CD8-positive, alpha-beta memory T cell (primary cell): Measurements from ENCODE around the gene PARP15. TPM values are rescaled to one million over a fixed set of nuclear protein-coding genes. Genes with fewer than 3 reads are reported as not detected.
A peak's percentile ranks its signal among the peaks of the same experiment; 100 is the strongest.

Source experiments
- CTCF ChIA-PET: fragments of 350-600 bp; sonication (Branson Sonifier 250); formaldehyde crosslinking; loops from one replicate; lab custom pipeline; 2021; ENCODE audit warnings: antibody characterized with exemption; lab: Charles Lee
- POLR2A ChIA-PET: fragments of 350-600 bp; sonication (Branson Sonifier 250); formaldehyde crosslinking; loops from one replicate; lab custom pipeline; 2021; ENCODE audit warnings: antibody characterized with exemption; lab: Charles Lee
- DNase-seq, 5 donors: peaks; one replicate each; pipeline versions ENCODE4 v3.0.0 to v3.0.0-alpha.2; 2020 to 2022; ENCODE audit warnings: mixed read lengths in 1 of 5
- H3K27ac ChIP-seq: one replicate; pipeline ENCODE4 v1.7.0; 2013; ENCODE audit warnings: low read depth, mild to moderate bottlenecking, low read length, moderate library complexity
- H3K27me3 ChIP-seq: 2 replicates; pipeline ENCODE4 v1.7.0; 2013; ENCODE audit warnings: low read length, mild to moderate bottlenecking; ENCODE audit not compliant: insufficient read depth, poor library complexity, severe bottlenecking
- H3K36me3 ChIP-seq: 2 replicates; pipeline ENCODE4 v1.7.0; 2013; ENCODE audit warnings: mild to moderate bottlenecking, low read length, moderate library complexity; ENCODE audit not compliant: insufficient read depth
- H3K4me1 ChIP-seq: 2 replicates; pipeline ENCODE4 v1.7.0; 2013; ENCODE audit warnings: mild to moderate bottlenecking, low read length, moderate library complexity; ENCODE audit not compliant: insufficient read depth
- H3K4me3 ChIP-seq: 2 replicates; pipeline ENCODE4 v1.7.0; 2013; ENCODE audit warnings: mild to moderate bottlenecking, low read length
- H3K9me3 ChIP-seq: 2 replicates; pipeline ENCODE4 v1.7.0; 2013; ENCODE audit warnings: mild to moderate bottlenecking, low read length
- H3K27ac Mint-ChIP-seq, 8 donors: one replicate each; pipeline ENCODE4 v1.8.0; 2020 to 2021; ENCODE audit warnings: mixed read lengths in 8 of 8, mild to moderate bottlenecking in 6 of 8, inconsistent platforms in 3 of 8, moderate library complexity in 3 of 8
- H3K27me3 Mint-ChIP-seq, 2 donors: one replicate each; pipeline ENCODE4 v1.8.0; 2020 to 2021; ENCODE audit warnings: mixed read lengths in 2 of 2, mild to moderate bottlenecking in 1 of 2, moderate library complexity in 1 of 2
- H3K36me3 Mint-ChIP-seq, 3 donors: one replicate each; pipeline ENCODE4 v1.8.0; 2020 to 2021; ENCODE audit warnings: mixed read lengths in 3 of 3, inconsistent platforms in 1 of 3, mild to moderate bottlenecking in 1 of 3
- H3K4me1 Mint-ChIP-seq, 3 donors: one replicate each; pipeline ENCODE4 v1.8.0; 2020 to 2021; ENCODE audit warnings: mixed read lengths in 3 of 3, inconsistent platforms in 1 of 3, mild to moderate bottlenecking in 1 of 3
- H3K4me3 Mint-ChIP-seq, 7 donors: one replicate each; pipeline ENCODE4 v1.8.0; 2020 to 2021; ENCODE audit warnings: mixed read lengths in 7 of 7, mild to moderate bottlenecking in 6 of 7, moderate library complexity in 4 of 7, inconsistent platforms in 2 of 7
- H3K9me3 Mint-ChIP-seq, 5 donors: one replicate each; pipeline ENCODE4 v1.8.0; 2020 to 2022; ENCODE audit warnings: mixed read lengths in 5 of 5, mild to moderate bottlenecking in 3 of 5, moderate library complexity in 2 of 5, inconsistent platforms in 1 of 5
- polyA plus RNA-seq: library from polyadenylated mRNA; unstranded; fragments of 300-500 nt; fragmentation: Illumina TruSeq; gene quantifications from one replicate; pipeline ENCODE4 v1.2.3, GENCODE V29; 2021
- total RNA-seq, 2 experiments: library from RNA; stranded (reverse); gene quantifications; one replicate each; pipeline ENCODE4 v1.2.3, GENCODE V29; 2021

PARP15 gene
- total and polyA plus RNA-seq, 3 experiments from 2014 or later, result 8.5 to 13.9 (median 12.7) TPM

GRCh38 chr3:122620399-122620798 is 42.9 kb downstream of the PARP15 start:
- no peaks in the 10 kb centered on the region for H3K9me3 Mint-ChIP-seq
- H3K27ac Mint-ChIP-seq, result peak overlapping the region in 2 of 8 donors; percentile 44 to 57
- H3K36me3 Mint-ChIP-seq, result peaks cover 9 to 89% (median 46%) of the 10 kb centered on the region in 3 donors
- CTCF ChIA-PET, result interaction anchor here (0.7 kb wide), 1 partner anchor 58 kb away, joined by 3 read pairs; no protein-coding TSS in a partner anchor
- Histone ChIP-seq H3K36me3 (peaks cover 30% of the 10 kb centered on the region), H3K4me3 (no peak overlapping the region), H3K9me3 (no peaks in the 10 kb centered on the region), H3K4me1 (no peaks in the 10 kb centered on the region), H3K27me3 (no peaks in the 10 kb centered on the region), H3K27ac (no peak overlapping the region)
- DNase-seq, result no peak
- H3K4me1 Mint-ChIP-seq, result no peaks in the 10 kb centered on the region
- POLR2A ChIA-PET, result no interaction called here
- no peaks in the 10 kb centered on the region for H3K27me3 Mint-ChIP-seq
- no peak overlapping the region for H3K4me3 Mint-ChIP-seq

GRCh38 chr3:122621112-122621511 is 43.7 kb downstream of the PARP15 start:
- Histone ChIP-seq H3K27ac (no peak overlapping the region), H3K27me3 (no peaks in the 10 kb centered on the region), H3K36me3 (peaks cover 30% of the 10 kb centered on the region), H3K4me1 (no peaks in the 10 kb centered on the region), H3K9me3 (no peaks in the 10 kb centered on the region), H3K4me3 (no peak overlapping the region)
- H3K27ac Mint-ChIP-seq, result peak overlapping the region in 2 of 8 donors; percentile 58 to 68
- no peaks in the 10 kb centered on the region for H3K9me3 Mint-ChIP-seq
- no peak for DNase-seq
- peaks cover 9 to 88% (median 47%) of the 10 kb centered on the region in 3 donors for H3K36me3 Mint-ChIP-seq
- CTCF ChIA-PET, result no interaction called here
- POLR2A ChIA-PET, result no interaction called here
- H3K4me1 Mint-ChIP-seq, result no peaks in the 10 kb centered on the region
- no peaks in the 10 kb centered on the region for H3K27me3 Mint-ChIP-seq
- H3K4me3 Mint-ChIP-seq, result no peak overlapping the region

- no peaks in the 10 kb centered on the region for H3K27me3 ChIP-seq
- H3K4me3 ChIP-seq, result no peak overlapping the region
- no peak for DNase-seq
- H3K4me1 Mint-ChIP-seq, result no peaks in the 10 kb centered on the region
- H3K27ac ChIP-seq, result no peak overlapping the region
- CTCF ChIA-PET, result no interaction called here
- H3K4me1 ChIP-seq, result no peaks in the 10 kb centered on the region
- no peaks in the 10 kb centered on the region for H3K9me3 Mint-ChIP-seq
- H3K4me3 Mint-ChIP-seq, result peak overlapping the region in 1 of 7 donors; percentile 24
- peaks cover 17 to 93% (median 50%) of the 10 kb centered on the region in 3 donors for H3K36me3 Mint-ChIP-seq
- H3K27ac Mint-ChIP-seq, result peak overlapping the region in 2 of 8 donors; percentile 36 to 85
- H3K9me3 ChIP-seq, result no peaks in the 10 kb centered on the region
- POLR2A ChIA-PET, result no interaction called here
- H3K36me3 ChIP-seq, result peaks cover 32% of the 10 kb centered on the region
- no peaks in the 10 kb centered on the region for H3K27me3 Mint-ChIP-seq
Observed at GRCh38 chr3:122623031-122623829, 45.8 kb downstream of the PARP15 start.

- H3K9me3 ChIP-seq, result no peaks in the 10 kb centered on the region
- no peak overlapping the region for H3K4me3 ChIP-seq
- no peaks in the 10 kb centered on the region for H3K27me3 Mint-ChIP-seq
- no peaks in the 10 kb centered on the region for H3K27me3 ChIP-seq
- peak overlapping the region in 4 of 8 donors; percentile 30 to 64 (median 41) for H3K27ac Mint-ChIP-seq
- H3K9me3 Mint-ChIP-seq, result no peaks in the 10 kb centered on the region
- ChIA-PET POLR2A (no interaction called here), CTCF (no interaction called here)
- peaks cover 0 to 2% (median 0%) of the 10 kb centered on the region in 3 donors for H3K4me1 Mint-ChIP-seq
- peaks cover 25% of the 10 kb centered on the region for H3K36me3 ChIP-seq
- peaks cover 14 to 84% (median 45%) of the 10 kb centered on the region in 3 donors for H3K36me3 Mint-ChIP-seq
- no peak for DNase-seq
- H3K4me1 ChIP-seq, result no peaks in the 10 kb centered on the region
- no peak overlapping the region for H3K27ac ChIP-seq
- H3K4me3 Mint-ChIP-seq, result no peak overlapping the region
Observed at GRCh38 chr3:122626515-122627180, 49.2 kb downstream of the PARP15 start.

GRCh38 chr3:122627301-122627700 is 49.9 kb downstream of the PARP15 start:
- H3K27me3 ChIP-seq, result no peaks in the 10 kb centered on the region
- H3K36me3 ChIP-seq, result peaks cover 21% of the 10 kb centered on the region
- no peaks in the 10 kb centered on the region for H3K9me3 ChIP-seq
- no peaks in the 10 kb centered on the region for H3K27me3 Mint-ChIP-seq
- no peaks in the 10 kb centered on the region for H3K4me1 ChIP-seq
- DNase-seq, result no peak
- H3K4me1 Mint-ChIP-seq, result peaks cover 0 to 2% (median 0%) of the 10 kb centered on the region in 3 donors
- POLR2A ChIA-PET, result no interaction called here
- no peaks in the 10 kb centered on the region for H3K9me3 Mint-ChIP-seq
- H3K4me3 ChIP-seq, result no peak overlapping the region
- CTCF ChIA-PET, result no interaction called here
- no peak overlapping the region for H3K4me3 Mint-ChIP-seq
- H3K27ac Mint-ChIP-seq, result peak overlapping the region in 2 of 8 donors; percentile 13 to 30
- peaks cover 14 to 84% (median 40%) of the 10 kb centered on the region in 3 donors for H3K36me3 Mint-ChIP-seq
- no peak overlapping the region for H3K27ac ChIP-seq

GRCh38 chr3:122628567-122628966 is 51.1 kb downstream of the PARP15 start:
- Mint-ChIP-seq H3K36me3 (peaks cover 8 to 81% (median 28%) of the 10 kb centered on the region in 3 donors), H3K4me3 (no peak overlapping the region), H3K27me3 (no peaks in the 10 kb centered on the region), H3K9me3 (no peaks in the 10 kb centered on the region), H3K4me1 (peaks cover 0 to 2% (median 0%) of the 10 kb centered on the region in 3 donors), H3K27ac (peak overlapping the region in 3 of 8 donors; percentile 20 to 51 (median 32))
- Histone ChIP-seq H3K27ac (no peak overlapping the region), H3K27me3 (no peaks in the 10 kb centered on the region), H3K36me3 (peaks cover 9% of the 10 kb centered on the region), H3K4me3 (no peak overlapping the region), H3K9me3 (no peaks in the 10 kb centered on the region), H3K4me1 (no peaks in the 10 kb centered on the region)
- ChIA-PET CTCF (no interaction called here), POLR2A (no interaction called here)
- no peak for DNase-seq

GRCh38 chr3:122629763-122630162 is 52.3 kb downstream of the PARP15 start:
- H3K27me3 ChIP-seq, result no peaks in the 10 kb centered on the region
- ChIA-PET POLR2A (no interaction called here), CTCF (no interaction called here)
- H3K27me3 Mint-ChIP-seq, result peaks cover 0 to 2% of the 10 kb centered on the region in 2 donors
- H3K9me3 Mint-ChIP-seq, result no peaks in the 10 kb centered on the region
- peak overlapping the region in 2 of 8 donors; percentile 40 to 44 for H3K27ac Mint-ChIP-seq
- H3K4me3 ChIP-seq, result no peak overlapping the region
- H3K4me1 Mint-ChIP-seq, result peaks cover 0 to 2% (median 0%) of the 10 kb centered on the region in 3 donors
- no peaks in the 10 kb centered on the region for H3K4me1 ChIP-seq
- no peak overlapping the region for H3K4me3 Mint-ChIP-seq
- H3K36me3 Mint-ChIP-seq, result peaks cover 8 to 82% (median 31%) of the 10 kb centered on the region in 3 donors
- H3K36me3 ChIP-seq, result peaks cover 9% of the 10 kb centered on the region
- H3K27ac ChIP-seq, result no peak overlapping the region
- H3K9me3 ChIP-seq, result no peaks in the 10 kb centered on the region
- no peak for DNase-seq

- Histone ChIP-seq H3K27ac (no peak overlapping the region), H3K4me1 (no peaks in the 10 kb centered on the region), H3K4me3 (no peak overlapping the region), H3K27me3 (no peaks in the 10 kb centered on the region), H3K36me3 (peaks cover 12% of the 10 kb centered on the region), H3K9me3 (no peaks in the 10 kb centered on the region)
- DNase-seq, result no peak
- ChIA-PET POLR2A (no interaction called here), CTCF (no interaction called here)
- H3K27ac Mint-ChIP-seq, result peak overlapping the region in 2 of 8 donors; percentile 21 to 38
- H3K4me1 Mint-ChIP-seq, result peaks cover 0 to under 1% (median 0%) of the 10 kb centered on the region in 3 donors
- no peaks in the 10 kb centered on the region for H3K9me3 Mint-ChIP-seq
- H3K36me3 Mint-ChIP-seq, result peaks cover 14 to 65% (median 30%) of the 10 kb centered on the region in 3 donors
- H3K27me3 Mint-ChIP-seq, result peaks cover 0 to 2% of the 10 kb centered on the region in 2 donors
- H3K4me3 Mint-ChIP-seq, result no peak overlapping the region
Observed at GRCh38 chr3:122635789-122636188, 58.3 kb downstream of the PARP15 start.
